Endothelial cell of umbilical vein (primary cell): ENCODE results near the gene SIVA1. TPM values are rescaled to one million over a fixed set of nuclear protein-coding genes. Genes with fewer than 3 reads are reported as not detected.

Experiments
- BruUV-seq: library from RNA; stranded (reverse); fragments of 400-500 nt; replicated peaks from 2 replicates; lab custom pipeline; 2021; lab: Mats Ljungman, UMichigan
- CTCF ChIA-PET: fragments of 300-600, 350-600 bp; sonication (Branson Sonifier 250); formaldehyde crosslinking; loops from one replicate; lab custom pipeline; 2021; ENCODE audit warnings: antibody characterized with exemption, inconsistent platforms; lab: Charles Lee
- POLR2A ChIA-PET: fragments of 300-600, 350-600 bp; sonication (Branson Sonifier 250); formaldehyde crosslinking; loops from one replicate; lab custom pipeline; 2021; ENCODE audit warnings: antibody characterized with exemption, inconsistent platforms; lab: Charles Lee
- DNase-seq: peaks from one replicate; pipeline ENCODE4 v3.0.0-alpha.2; 2011; ENCODE audit warnings: low read depth, low spot score
- FAIRE-seq: peaks from 2 replicates; lab custom pipeline; 2011; peaks lifted over from hg19 to GRCh38; lab: Jason Lieb, UNC
- H2AFZ ChIP-seq: 2 replicates; pipeline ENCODE4 v1.6.0; 2012; ENCODE audit warnings: low read depth, low read length, control low read depth, inconsistent platforms
- H3K27ac ChIP-seq: 2 replicates; pipeline ENCODE4 v1.5.1; 2011; ENCODE audit warnings: low read depth, mild to moderate bottlenecking, control low read depth, low read length, moderate library complexity; ENCODE audit not compliant: insufficient read depth
- H3K27me3 ChIP-seq, 2 experiments: 2 replicates each; pipeline versions ENCODE4 v1.6.0 to v1.6.1; 2011; ENCODE audit warnings: low read length in 2 of 2, mixed read lengths in 1 of 2; ENCODE audit not compliant: control insufficient read depth in 2 of 2, insufficient read depth in 2 of 2
- H3K36me3 ChIP-seq, 2 experiments: 2 replicates in 1 of 2; 3 replicates in 1 of 2; pipeline ENCODE4 v1.5.1; 2011; ENCODE audit warnings: low read length in 2 of 2, mild to moderate bottlenecking in 1 of 2, moderate library complexity in 1 of 2; ENCODE audit not compliant: control insufficient read depth in 2 of 2, insufficient read depth in 2 of 2; ENCODE audit errors: extremely low read depth in 1 of 2
- H3K4me1 ChIP-seq: 3 replicates; pipeline ENCODE4 v1.5.1; 2011; ENCODE audit warnings: mild to moderate bottlenecking, low read length; ENCODE audit not compliant: control insufficient read depth, insufficient read depth; ENCODE audit errors: extremely low read depth
- H3K4me2 ChIP-seq: 2 replicates; pipeline ENCODE4 v1.6.1; 2011; ENCODE audit warnings: low read length, control low read depth, mixed read lengths; ENCODE audit not compliant: insufficient read depth
- H3K4me3 ChIP-seq, 3 experiments: fragments of 200-600 bp in 1 of 3; sonication (generic), shearing (Covaris generic) in 1 of 3; replicated peaks in 1 of 3; 2 replicates each; pipeline ENCODE4 v1.5.1; 2011 to 2016; ENCODE audit warnings: control low read depth in 3 of 3, low read length in 3 of 3, mild to moderate bottlenecking in 2 of 3, inconsistent platforms in 1 of 3, low read depth in 1 of 3, moderate library complexity in 1 of 3; ENCODE audit not compliant: insufficient read depth in 1 of 3
- H3K79me2 ChIP-seq: 2 replicates; pipeline ENCODE4 v1.6.0; 2012; ENCODE audit warnings: low read length, inconsistent platforms; ENCODE audit not compliant: control insufficient read depth, insufficient read depth
- H3K9ac ChIP-seq: replicated peaks from 2 replicates; pipeline ENCODE3; 2011; ENCODE audit warnings: low read length, control low read depth; ENCODE audit not compliant: insufficient read depth; ENCODE audit errors: extremely low read depth
- H3K9me1 ChIP-seq: replicated peaks from 3 replicates; pipeline ENCODE4 v1.6.0; 2011; ENCODE audit warnings: mild to moderate bottlenecking, low read length; ENCODE audit not compliant: control insufficient read depth, insufficient read depth; ENCODE audit errors: extremely low read depth
- H3K9me3 ChIP-seq: replicated peaks from 2 replicates; pipeline ENCODE4 v1.5.1; 2012; ENCODE audit warnings: low read length, inconsistent platforms; ENCODE audit not compliant: control insufficient read depth, insufficient read depth
- H4K20me1 ChIP-seq: replicated peaks from 2 replicates; pipeline ENCODE3; 2011; ENCODE audit warnings: mild to moderate bottlenecking, low read length; ENCODE audit not compliant: control insufficient read depth, insufficient read depth; ENCODE audit errors: extremely low read depth
- JUN ChIP-seq: IDR thresholded peaks from 2 replicates; pipeline ENCODE4 v1.6.1; 2011; ENCODE audit warnings: borderline replicate concordance, low read depth; ENCODE audit not compliant: insufficient read length, insufficient read depth
- POLR2AphosphoS5 ChIP-seq: IDR thresholded peaks from 2 replicates; pipeline ENCODE4 v1.6.1; 2012; ENCODE audit warnings: low read depth, mild to moderate bottlenecking, control low read depth, low read length, moderate library complexity; ENCODE audit not compliant: insufficient read depth
- dilution Hi-C: fragments of 300-500 bp; cut with MboI; formaldehyde crosslinking; loops from one replicate; pipeline ENCODE4 v1.15.0; 2019; ENCODE audit warnings: low sequenced_read_pairs; ENCODE audit not compliant: extremely low pct_ligation_motif_present
- intact Hi-C: fragments of 100-400 bp; cut with micrococcal nuclease; formaldehyde crosslinking; loops from one replicate; pipeline ENCODE4 v1.10.0; 2022
- polyA plus RNA-seq, 4 experiments: library from polyadenylated mRNA; depleted of rRNA in 3 of 4; stranded (reverse) in 3 of 4; unstranded in 1 of 4; fragments of >200 nt; gene quantifications; 2 replicates each; pipeline versions ENCODE4 v1.2.1 to v1.2.3, GENCODE V29; 2011 to 2012; ENCODE audit warnings: missing spikeins in 1 of 4
- total RNA-seq: library from RNA; stranded (reverse); gene quantifications from 2 replicates; pipeline ENCODE4 v1.2.3, GENCODE V29; 2021
- TF ChIP-seq, protein P1 (sequence below), 2 donors: IDR thresholded peaks; 1 replicate in 1 of 2; 2 replicates in 1 of 2; pipeline ENCODE4 v1.5.1; 2011; ENCODE audit warnings: low read length in 2 of 2, mild to moderate bottlenecking in 2 of 2, moderate library complexity in 2 of 2, control low read depth in 1 of 2, inconsistent platforms in 1 of 2, low read depth in 1 of 2; ENCODE audit not compliant: insufficient read depth in 1 of 2; ENCODE audit errors: extremely low read depth in 1 of 2

SIVA1 gene
- total and polyA plus RNA-seq, 2 donors (not counting 3 experiments of a cell fraction or from before 2014, with no cell fraction given), result 101 to 299 TPM

DNA sequence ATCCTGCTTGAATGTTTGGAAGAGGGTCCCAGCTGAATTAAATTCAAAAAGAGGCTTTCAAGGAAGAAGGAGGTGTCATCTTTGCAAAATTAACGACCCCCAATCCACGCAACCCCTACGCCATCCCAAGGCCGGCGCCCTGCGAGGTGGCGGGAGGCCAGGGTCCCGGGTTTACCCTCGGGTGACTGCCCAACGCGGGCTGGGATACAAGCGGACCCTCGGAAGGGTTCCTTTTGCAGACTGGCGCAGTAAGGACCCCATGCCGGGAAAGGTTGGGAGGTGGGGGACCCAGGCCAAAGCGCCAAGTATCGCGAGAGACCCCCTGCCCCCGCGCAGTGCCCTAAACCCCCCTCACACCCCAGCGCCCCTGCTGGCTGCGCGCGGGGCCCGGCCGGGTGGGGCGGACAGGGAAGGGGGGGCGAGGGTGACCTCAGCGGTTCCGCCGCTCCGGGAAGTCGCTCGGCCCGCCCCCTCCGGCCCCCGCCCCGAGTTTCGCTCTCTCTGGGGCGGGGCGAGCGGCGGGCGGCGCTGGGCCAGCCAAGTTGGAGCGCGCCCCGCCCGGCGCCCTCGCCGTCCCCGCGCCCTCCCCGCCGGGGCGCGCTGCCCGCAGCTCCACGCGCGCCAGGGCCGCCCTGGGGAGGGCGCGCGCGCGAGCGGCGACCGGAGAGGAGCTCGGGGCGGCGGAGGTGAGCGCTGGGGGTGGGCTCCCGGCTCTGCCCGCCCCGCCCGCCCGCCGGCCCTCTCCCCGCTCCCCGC is 47.2 kb downstream of the SIVA1 start:
- no peak for FAIRE-seq
- DNase-seq, result peak; percentile 62
- TF ChIP-seq, protein P1, sequence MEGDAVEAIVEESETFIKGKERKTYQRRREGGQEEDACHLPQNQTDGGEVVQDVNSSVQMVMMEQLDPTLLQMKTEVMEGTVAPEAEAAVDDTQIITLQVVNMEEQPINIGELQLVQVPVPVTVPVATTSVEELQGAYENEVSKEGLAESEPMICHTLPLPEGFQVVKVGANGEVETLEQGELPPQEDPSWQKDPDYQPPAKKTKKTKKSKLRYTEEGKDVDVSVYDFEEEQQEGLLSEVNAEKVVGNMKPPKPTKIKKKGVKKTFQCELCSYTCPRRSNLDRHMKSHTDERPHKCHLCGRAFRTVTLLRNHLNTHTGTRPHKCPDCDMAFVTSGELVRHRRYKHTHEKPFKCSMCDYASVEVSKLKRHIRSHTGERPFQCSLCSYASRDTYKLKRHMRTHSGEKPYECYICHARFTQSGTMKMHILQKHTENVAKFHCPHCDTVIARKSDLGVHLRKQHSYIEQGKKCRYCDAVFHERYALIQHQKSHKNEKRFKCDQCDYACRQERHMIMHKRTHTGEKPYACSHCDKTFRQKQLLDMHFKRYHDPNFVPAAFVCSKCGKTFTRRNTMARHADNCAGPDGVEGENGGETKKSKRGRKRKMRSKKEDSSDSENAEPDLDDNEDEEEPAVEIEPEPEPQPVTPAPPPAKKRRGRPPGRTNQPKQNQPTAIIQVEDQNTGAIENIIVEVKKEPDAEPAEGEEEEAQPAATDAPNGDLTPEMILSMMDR (IDR thresholded peaks at IDR 0.05; ENCODE audit: extremely low read depth in 1 of 2, insufficient read depth in 1 of 2, low read depth in 1 of 2, low read length in 2 of 2), result peak; percentile 10 to 51
- TF ChIP-seq POLR2AphosphoS5 (peak; percentile 31), JUN (no peak)
- H2AFZ ChIP-seq, result peak overlapping the region; percentile 41
- H3K27ac ChIP-seq, result no peak overlapping the region
- no TSS peak for BruUV-seq
- dilution Hi-C loops, result no loop called here
- H3K79me2 ChIP-seq, result no peaks in the 10 kb centered on the region
- peak overlapping the region; percentile 7 for H3K4me2 ChIP-seq
- no peaks in the 10 kb centered on the region for H3K36me3 ChIP-seq
- no peaks in the 10 kb centered on the region for H3K9me1 ChIP-seq
- POLR2A ChIA-PET, result no interaction called here
- H4K20me1 ChIP-seq, result no peaks in the 10 kb centered on the region
- CTCF ChIA-PET, result interaction anchor here (1.2 to 1.7 kb wide), 4 partner anchors 8 to 48 kb away, joined by 4 to 17 read pairs (median 6); partner anchors contain the start of gene SIVA1
- H3K9ac ChIP-seq, result peak overlapping the region; percentile 10
- intact Hi-C loops, result loop anchor here (2.0 kb wide), 1 partner anchor 47 kb away; the partner anchor contains the start of gene SIVA1
- H3K9me3 ChIP-seq, result no peaks in the 10 kb centered on the region
- H3K4me3 ChIP-seq, result peak overlapping the region in 1 of 3 experiments; percentile 71
- peaks cover 7% of the 10 kb centered on the region for H3K4me1 ChIP-seq
- H3K27me3 ChIP-seq, result no peaks in the 10 kb centered on the region
